ENCODE results near the gene ABCD4.

DNA sequence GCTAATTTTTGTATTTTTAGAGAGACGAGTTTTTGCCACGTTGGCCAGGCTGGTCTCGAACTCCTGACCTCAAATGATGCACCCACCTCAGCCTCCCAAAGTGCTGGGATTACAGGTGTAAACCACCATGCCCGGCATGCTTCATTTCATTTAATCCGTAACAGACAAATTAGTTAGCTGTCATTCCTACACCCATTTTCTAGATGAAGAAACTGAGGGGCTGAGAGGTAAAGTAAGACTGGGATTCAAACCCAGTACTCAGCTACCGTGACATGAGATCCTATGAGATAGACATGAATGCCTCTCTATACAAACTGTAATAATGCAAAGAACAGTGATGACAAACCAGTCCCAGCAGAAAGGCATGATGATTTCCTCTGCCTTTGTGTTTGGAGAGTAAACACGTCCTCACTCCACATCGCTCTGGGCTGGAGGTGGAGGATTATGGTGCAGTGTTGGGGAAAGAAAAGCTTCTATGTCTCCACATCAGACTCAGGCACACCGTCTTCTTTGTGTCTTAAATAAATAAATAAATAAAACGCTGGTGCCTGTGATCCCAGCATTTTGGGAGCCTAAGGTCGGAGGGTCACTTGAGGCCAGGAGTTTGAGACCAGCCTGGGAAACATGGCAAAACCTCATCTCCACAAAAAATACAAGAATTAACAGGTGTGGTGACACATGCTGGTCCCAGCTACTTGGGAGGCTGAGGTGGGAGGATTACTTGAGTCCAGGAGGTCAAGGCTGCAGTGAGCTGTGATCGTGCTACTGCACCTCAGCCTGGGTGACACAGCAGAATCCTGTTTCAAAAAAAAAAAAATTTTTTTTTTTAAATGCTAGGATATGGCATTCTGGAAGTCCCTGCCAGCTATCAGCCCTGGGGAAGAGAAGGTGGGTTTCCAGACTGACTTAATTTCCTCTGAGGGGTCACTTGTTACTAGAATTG is 53.0 kb downstream of the ABCD4 start:
- TF ChIP-seq, protein P1, sequence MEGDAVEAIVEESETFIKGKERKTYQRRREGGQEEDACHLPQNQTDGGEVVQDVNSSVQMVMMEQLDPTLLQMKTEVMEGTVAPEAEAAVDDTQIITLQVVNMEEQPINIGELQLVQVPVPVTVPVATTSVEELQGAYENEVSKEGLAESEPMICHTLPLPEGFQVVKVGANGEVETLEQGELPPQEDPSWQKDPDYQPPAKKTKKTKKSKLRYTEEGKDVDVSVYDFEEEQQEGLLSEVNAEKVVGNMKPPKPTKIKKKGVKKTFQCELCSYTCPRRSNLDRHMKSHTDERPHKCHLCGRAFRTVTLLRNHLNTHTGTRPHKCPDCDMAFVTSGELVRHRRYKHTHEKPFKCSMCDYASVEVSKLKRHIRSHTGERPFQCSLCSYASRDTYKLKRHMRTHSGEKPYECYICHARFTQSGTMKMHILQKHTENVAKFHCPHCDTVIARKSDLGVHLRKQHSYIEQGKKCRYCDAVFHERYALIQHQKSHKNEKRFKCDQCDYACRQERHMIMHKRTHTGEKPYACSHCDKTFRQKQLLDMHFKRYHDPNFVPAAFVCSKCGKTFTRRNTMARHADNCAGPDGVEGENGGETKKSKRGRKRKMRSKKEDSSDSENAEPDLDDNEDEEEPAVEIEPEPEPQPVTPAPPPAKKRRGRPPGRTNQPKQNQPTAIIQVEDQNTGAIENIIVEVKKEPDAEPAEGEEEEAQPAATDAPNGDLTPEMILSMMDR (IDR thresholded peaks at IDR 0.05): no peak
- no peak for TF ChIP-seq POLR2A (IDR thresholded peaks at IDR 0.05)
